ENCODE data around the gene HTATIP2. TPM values are rescaled to one million over a fixed set of nuclear protein-coding genes. Genes with fewer than 3 reads are reported as not detected.
"Not testable (repeated sequence)": the region's sequence is repeated elsewhere in the genome, so short reads cannot be mapped to it uniquely, and the experiment has no call there.

Gene HTATIP2
- total RNA-seq, 4 donors from 2014 or later, result 2.7 to 17.8 (median 9.3) TPM

DNA sequence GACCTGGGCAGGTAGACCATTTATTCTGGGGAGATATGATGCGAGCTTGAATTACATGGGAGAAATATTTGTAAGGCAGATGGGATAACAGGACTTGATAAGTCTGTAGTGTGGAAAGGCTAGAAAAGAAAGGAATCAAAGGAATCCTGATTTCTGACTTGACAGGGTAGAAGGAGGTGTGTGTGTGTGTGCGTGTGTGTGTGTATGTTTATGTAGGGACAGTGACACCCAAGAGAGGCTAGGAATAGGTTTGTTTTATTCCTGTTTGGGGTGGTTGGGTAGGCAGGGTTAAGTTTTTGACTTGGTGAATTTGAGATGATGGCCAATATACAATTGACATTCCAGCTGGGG is 390 bp upstream of the HTATIP2 start:
- H3K4me3 ChIP-seq, result peak overlapping the region; percentile 63 to 70
- DNase-seq, result no peak
- H3K9me3 ChIP-seq, result no peaks in the 10 kb centered on the region
- H3K27me3 ChIP-seq, result no peaks in the 10 kb centered on the region
- intact Hi-C loops (cut with DNase I; ENCODE audit: low total_unique reads), result no loop called here
- TF ChIP-seq POLR2A (IDR thresholded peaks at IDR 0.05) (no peak), CTCF (IDR thresholded peaks at IDR 0.05) (no peak)
- H3K36me3 ChIP-seq, result no peaks in the 10 kb centered on the region
- H3K4me1 ChIP-seq, result no peaks in the 10 kb centered on the region
- H3K27ac ChIP-seq, result peak overlapping the region in 1 of 2 donors; percentile 82

DNA sequence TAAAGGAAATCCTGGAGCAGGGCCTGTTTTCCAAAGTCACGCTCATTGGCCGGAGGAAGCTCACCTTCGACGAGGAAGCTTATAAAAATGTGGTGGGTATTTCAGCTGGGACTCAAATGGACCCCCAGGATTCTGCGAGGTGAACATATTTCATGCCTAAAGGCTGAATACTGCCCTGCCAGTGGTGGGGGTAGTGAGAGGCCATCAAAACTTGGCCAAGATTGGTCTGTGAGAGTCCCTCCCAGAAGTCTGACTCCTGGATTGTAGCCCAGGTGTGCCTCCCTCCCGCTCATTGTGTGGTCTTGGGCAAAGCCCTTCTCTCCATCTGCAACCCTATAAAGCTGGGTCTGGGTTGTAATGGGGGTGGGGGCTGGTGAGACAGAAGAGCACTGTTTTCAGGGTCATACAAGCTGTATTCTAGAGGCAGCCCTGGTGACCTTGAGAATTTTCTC is 853 bp downstream of the HTATIP2 start:
- Histone ChIP-seq H3K4me3 (peak overlapping the region; percentile 63 to 70), H3K4me1 (no peaks in the 10 kb centered on the region), H3K27me3 (no peaks in the 10 kb centered on the region), H3K36me3 (no peaks in the 10 kb centered on the region), H3K27ac (peak overlapping the region; percentile 70 to 82), H3K9me3 (no peaks in the 10 kb centered on the region)
- DNase-seq, result peak in 1 of 2 donors; percentile 20
- TF ChIP-seq CTCF (IDR thresholded peaks at IDR 0.05), result no peak
- no peak for TF ChIP-seq POLR2A (IDR thresholded peaks at IDR 0.05)
- intact Hi-C loops (cut with DNase I; ENCODE audit: low total_unique reads), result no loop called here

DNA sequence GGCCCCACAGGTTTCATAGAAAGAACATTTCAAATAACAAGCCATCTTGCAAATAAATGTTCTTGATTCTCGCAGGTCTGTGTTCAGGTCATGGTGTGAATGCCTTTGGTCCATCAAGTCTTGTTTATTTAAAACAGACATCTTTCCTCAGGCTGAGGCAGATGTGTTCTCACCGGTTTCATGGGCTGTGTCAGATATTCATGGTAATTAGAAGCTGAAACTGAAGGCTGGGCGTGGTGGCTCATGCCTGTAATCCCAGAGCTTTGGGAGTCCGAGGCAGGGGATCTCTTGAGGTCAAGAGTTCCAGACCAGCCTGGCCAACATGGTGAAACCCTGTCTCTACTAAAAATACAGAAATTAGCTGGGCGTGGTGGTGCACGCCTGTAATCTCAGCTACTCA is 2.0 kb downstream of the HTATIP2 start:
- H3K27me3 ChIP-seq; intact Hi-C loops (cut with DNase I; ENCODE audit: low total_unique reads); H3K4me1 ChIP-seq; H3K4me3 ChIP-seq; H3K27ac ChIP-seq; H3K36me3 ChIP-seq; DNase-seq; H3K9me3 ChIP-seq: not testable (repeated sequence)

DNA sequence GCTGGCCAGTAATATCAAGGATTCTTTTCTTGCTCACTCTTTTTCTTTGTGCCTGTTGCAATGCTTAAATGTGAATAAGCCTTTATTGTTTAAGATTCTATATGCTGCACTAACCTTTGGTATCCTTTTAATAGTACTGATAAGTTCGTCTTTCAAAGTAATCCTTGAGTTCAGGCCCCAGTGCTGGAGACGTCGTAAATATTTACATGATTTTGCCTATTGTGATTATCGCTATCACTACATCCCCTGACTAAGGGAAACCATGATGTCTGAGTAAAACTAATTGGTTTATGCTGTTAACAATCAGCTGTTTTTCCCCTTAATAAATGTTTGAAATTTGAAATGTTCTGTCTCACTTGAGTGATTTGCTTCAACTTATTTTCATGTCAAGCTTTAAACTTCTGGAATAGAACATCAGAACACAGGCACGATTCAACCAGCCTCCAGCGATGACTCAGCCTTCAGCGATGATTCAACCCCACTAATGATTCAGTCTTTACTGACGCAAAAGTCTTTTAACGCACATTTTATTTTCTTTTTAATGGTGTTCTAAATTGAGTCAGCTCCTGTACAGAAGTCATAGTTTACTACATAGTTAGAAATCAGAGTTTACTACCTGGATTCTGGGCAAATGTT is 3.9 kb downstream of the HTATIP2 start:
- Histone ChIP-seq H3K4me1 (no peaks in the 10 kb centered on the region), H3K9me3 (no peaks in the 10 kb centered on the region), H3K27me3 (no peaks in the 10 kb centered on the region), H3K36me3 (no peaks in the 10 kb centered on the region), H3K27ac (peak overlapping the region; percentile 42 to 44), H3K4me3 (no peak overlapping the region)
- intact Hi-C loops (cut with DNase I; ENCODE audit: low total_unique reads), result no loop called here
- TF ChIP-seq CTCF (IDR thresholded peaks at IDR 0.05) (no peak), POLR2A (IDR thresholded peaks at IDR 0.05) (no peak)
- peak; percentile 58 to 74 for DNase-seq

DNA sequence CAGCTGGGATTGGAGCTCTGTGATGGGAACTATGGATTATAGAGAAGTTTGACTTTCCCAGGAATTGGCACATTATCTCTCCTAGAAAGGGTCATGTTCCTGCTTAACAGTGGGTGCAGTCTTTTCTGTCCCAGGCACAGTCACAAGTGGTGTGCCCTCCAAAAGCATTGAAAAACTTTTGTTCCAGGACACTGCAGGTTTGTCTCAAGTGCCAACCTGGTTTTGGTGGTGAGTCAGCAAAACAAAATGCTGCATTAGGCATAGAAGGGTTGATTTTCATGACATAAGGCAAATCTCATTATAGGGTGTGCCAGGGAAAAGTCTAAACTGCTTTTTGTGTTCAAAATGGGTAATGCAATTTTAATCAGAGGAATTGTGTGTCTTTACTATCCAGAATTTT is 4.9 kb downstream of the HTATIP2 start:
- Histone ChIP-seq H3K27me3 (no peaks in the 10 kb centered on the region), H3K27ac (no peak overlapping the region), H3K4me1 (no peaks in the 10 kb centered on the region), H3K9me3 (no peaks in the 10 kb centered on the region), H3K36me3 (no peaks in the 10 kb centered on the region), H3K4me3 (no peak overlapping the region)
- no peak for DNase-seq
- TF ChIP-seq POLR2A (IDR thresholded peaks at IDR 0.05), result no peak
- no peak for TF ChIP-seq CTCF (IDR thresholded peaks at IDR 0.05)
- intact Hi-C loops (cut with DNase I; ENCODE audit: low total_unique reads), result no loop called here

GRCh38 chr11:20369826-20370225 is 6.3 kb downstream of the HTATIP2 start:
- H3K4me3 ChIP-seq, result no peak overlapping the region
- intact Hi-C loops (cut with DNase I; ENCODE audit: low total_unique reads), result no loop called here
- H3K27me3 ChIP-seq, result no peaks in the 10 kb centered on the region
- no peaks in the 10 kb centered on the region for H3K4me1 ChIP-seq
- H3K27ac ChIP-seq, result no peak overlapping the region
- DNase-seq, result no peak
- H3K36me3 ChIP-seq, result no peaks in the 10 kb centered on the region
- no peak for TF ChIP-seq POLR2A (IDR thresholded peaks at IDR 0.05)
- no peak for TF ChIP-seq CTCF (IDR thresholded peaks at IDR 0.05)
- H3K9me3 ChIP-seq, result no peaks in the 10 kb centered on the region

Data from uterus (tissue), 4 donors.